DLD1 (cell line): ENCODE results near the gene CEBPZOS.

ENCODE experiments used
- in situ Hi-C: cut with HindIII; loops from 2 replicates; pipeline ENCODE4 v1.10.0; 2017; ENCODE audit warnings: low sequenced_read_pairs

The CEBPZOS gene

GRCh38 chr2:37196320-37197195 is at the start of gene CEBPZOS:
CEBPZOS (plus strand) TSS chr2:37196496; CDS start chr2:37199705, 3,209 bp downstream.
- in situ Hi-C loops, result no loop called here

- in situ Hi-C loops, result no loop called here
Observed at GRCh38 chr2:37148325-37148724, 48.0 kb upstream of the CEBPZOS start.

GRCh38 chr2:37149626-37150322 is 46.5 kb upstream of the CEBPZOS start:
- in situ Hi-C loops, result no loop called here

GRCh38 chr2:37153224-37153623 is 43.1 kb upstream of the CEBPZOS start:
- in situ Hi-C loops, result no loop called here

- in situ Hi-C loops, result no loop called here
Observed at GRCh38 chr2:37154785-37155184, 41.5 kb upstream of the CEBPZOS start.

- in situ Hi-C loops, result no loop called here
Observed at GRCh38 chr2:37156071-37156856, 40.0 kb upstream of the CEBPZOS start.

GRCh38 chr2:37156857-37157714 is 39.2 kb upstream of the CEBPZOS start, which contains the start of gene EIF2AK2:
EIF2AK2 (minus strand) TSS chr2:37156980; CDS start chr2:37147806, 9,174 bp downstream.
- in situ Hi-C loops, result no loop called here

GRCh38 chr2:37164757-37165156 is 31.5 kb upstream of the CEBPZOS start:
- in situ Hi-C loops, result no loop called here

- in situ Hi-C loops, result no loop called here
Observed at GRCh38 chr2:37167636-37168180, 28.6 kb upstream of the CEBPZOS start.

- in situ Hi-C loops, result no loop called here
Observed at GRCh38 chr2:37168217-37168981, 27.9 kb upstream of the CEBPZOS start.

GRCh38 chr2:37171624-37171950 is 24.7 kb upstream of the CEBPZOS start:
- in situ Hi-C loops, result no loop called here

GRCh38 chr2:37173741-37174140 is 22.6 kb upstream of the CEBPZOS start:
- in situ Hi-C loops, result no loop called here

- in situ Hi-C loops, result no loop called here
Observed at GRCh38 chr2:37180006-37180639, 16.2 kb upstream of the CEBPZOS start.

- in situ Hi-C loops, result no loop called here
Observed at GRCh38 chr2:37180640-37181039, 15.7 kb upstream of the CEBPZOS start.

- in situ Hi-C loops, result no loop called here
Observed at GRCh38 chr2:37181726-37182684, 14.3 kb upstream of the CEBPZOS start.

- in situ Hi-C loops, result no loop called here
Observed at GRCh38 chr2:37188570-37188969, 7.7 kb upstream of the CEBPZOS start, which contains the start of gene SULT6B1. SULT6B1 (minus strand) TSS chr2:37188670; CDS start chr2:37188640, 30 bp downstream.

GRCh38 chr2:37189452-37190153 is 6.7 kb upstream of the CEBPZOS start:
- in situ Hi-C loops, result no loop called here
